NCI-H2196 (cell line): ENCODE measurements around the gene RAMP1.
"Not testable (repeated sequence)": the region's sequence is repeated elsewhere in the genome, so short reads cannot be mapped to it uniquely, and the experiment has no call there.

Source experiments
- DNase-seq: peaks from one replicate; lab custom pipeline; 2025; ENCODE audit not compliant: unreplicated experiment; lab: John Stamatoyannopoulos, UW

Gene RAMP1

DNA sequence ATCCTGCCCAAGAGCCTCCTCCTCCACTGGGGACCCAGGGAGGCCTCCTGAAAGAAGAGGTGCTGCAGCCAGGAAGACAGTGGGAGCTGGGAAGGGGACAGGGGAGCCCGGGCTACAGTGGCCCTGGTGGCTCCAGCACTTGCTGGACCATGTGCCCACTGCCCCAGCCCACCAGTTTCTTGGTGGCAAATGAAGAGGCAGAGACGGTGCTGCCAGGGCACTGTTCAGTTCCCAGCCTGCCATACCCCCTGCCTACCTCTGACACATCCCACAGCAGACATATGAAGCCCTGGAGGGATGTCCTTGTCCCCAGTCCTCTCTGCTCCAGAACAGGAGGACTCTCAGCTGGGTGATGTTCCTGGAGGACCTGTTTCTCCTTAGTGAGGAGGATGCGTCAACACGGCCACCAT, 3.7 kb downstream of the RAMP1 start:
- DNase-seq: no peak

GRCh38 chr2:237863689-237864443, 4.4 kb downstream of the RAMP1 start:
- DNase-seq: no peak

DNA sequence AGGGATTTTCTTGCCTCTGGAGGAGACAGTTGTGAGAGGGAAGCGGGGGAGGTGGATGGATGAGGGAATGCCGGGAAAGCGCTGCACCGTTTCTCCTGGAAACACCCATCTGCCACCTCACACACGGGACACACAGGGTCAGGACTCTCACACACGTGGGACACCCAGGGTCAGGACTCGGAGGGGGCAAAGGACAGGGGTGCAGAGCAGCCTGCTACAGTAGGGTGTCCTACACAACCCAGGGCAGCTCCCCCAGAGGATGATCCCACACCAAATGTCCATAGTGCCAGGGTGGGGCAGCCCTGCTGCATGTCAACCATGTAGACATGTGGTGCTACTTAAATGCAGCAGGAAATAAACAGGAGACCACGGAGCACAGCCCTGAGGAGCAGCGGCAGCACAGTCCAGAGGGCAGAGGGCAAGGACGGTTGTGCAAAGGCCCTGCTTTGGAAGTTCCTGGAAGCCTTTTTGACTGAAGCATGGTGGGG, 5.1 kb downstream of the RAMP1 start:
- DNase-seq: no peak

DNA sequence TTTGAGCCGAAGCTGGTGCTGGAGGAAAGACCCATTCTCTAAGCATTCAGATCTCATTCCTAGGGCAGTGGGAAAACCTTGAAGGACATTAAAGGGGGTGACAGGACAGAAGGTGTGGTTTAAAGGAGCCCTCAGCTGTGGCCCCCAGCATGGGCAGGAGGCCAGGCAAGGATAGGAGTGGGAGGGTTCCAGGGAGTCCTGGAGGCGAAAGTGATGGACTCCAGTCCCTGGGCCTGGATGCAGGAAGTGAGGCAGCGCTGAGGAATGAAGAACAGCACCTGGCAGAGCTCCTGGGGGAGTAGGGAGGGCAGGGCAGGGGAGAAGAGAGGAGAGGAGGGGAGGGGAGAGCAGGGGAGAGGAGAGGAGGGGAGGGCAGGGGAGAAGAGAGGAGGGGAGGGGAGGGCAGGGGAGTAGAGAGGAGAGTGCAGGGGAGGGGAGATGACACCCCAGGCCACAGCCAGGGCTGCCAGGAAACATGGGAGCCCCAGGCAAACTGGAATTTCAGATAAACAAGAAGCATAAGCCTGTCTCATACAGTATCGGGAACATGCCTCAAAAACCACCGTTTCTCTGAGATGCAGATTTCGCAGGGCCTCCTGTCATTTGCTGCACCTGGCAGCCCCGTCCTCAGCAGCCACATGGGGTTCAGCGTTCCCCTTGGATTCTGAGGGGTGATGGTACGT, 5.7 kb downstream of the RAMP1 start:
- no peak for DNase-seq

- DNase-seq: no peak
Observed at GRCh38 chr2:237865623-237866041, 6.2 kb downstream of the RAMP1 start.

DNA sequence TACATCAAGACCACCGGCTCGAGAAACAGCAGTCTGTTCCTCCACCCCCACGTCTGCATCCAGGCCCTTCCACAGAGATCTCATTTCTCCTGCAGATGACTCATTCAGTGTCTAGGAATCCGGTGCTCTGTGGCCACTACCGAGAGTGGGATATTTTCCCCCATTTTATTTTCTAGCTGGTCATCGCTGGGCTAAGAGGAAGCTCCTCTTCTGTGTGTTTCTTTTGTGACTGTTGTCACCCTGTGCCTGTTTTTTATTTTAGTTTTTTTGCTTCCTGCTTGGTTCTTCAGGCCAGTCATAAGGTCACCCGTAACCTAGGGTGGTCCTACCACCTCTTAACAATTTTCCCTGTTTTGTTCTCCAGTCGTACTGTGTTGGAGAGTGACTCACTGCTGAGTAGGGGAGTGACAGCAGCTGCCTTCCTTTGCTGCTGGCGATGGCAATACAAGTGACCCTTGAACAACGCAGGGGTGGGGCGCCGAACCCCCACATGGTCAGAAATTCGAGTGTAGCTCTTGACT, 6.7 kb downstream of the RAMP1 start:
- DNase-seq: no peak

DNA sequence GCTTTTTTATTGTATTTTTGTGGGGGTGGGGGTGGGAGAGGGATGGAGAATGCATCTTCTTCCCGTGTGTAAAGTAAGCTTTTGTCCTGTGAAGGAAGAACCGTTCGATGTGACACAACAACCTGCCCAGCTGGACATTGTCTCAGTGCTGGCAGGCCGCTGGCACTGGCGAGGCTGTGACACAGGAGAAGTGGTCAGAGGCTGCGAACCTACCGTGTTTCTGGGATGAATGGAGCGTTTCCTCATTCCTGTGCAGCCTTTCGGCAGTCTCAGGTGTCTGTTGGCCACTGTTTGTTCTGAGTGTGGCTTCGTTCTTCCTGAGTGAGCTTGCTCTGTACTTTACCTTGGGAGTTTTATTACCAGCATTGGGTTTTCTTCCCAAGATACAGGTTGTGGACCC, 8.0 kb downstream of the RAMP1 start:
- DNase-seq: peak; percentile 23

GRCh38 chr2:237868074-237868473, 8.7 kb downstream of the RAMP1 start:
- DNase-seq: not testable (repeated sequence)

GRCh38 chr2:237868631-237869342, 9.4 kb downstream of the RAMP1 start:
- DNase-seq: no peak

DNA sequence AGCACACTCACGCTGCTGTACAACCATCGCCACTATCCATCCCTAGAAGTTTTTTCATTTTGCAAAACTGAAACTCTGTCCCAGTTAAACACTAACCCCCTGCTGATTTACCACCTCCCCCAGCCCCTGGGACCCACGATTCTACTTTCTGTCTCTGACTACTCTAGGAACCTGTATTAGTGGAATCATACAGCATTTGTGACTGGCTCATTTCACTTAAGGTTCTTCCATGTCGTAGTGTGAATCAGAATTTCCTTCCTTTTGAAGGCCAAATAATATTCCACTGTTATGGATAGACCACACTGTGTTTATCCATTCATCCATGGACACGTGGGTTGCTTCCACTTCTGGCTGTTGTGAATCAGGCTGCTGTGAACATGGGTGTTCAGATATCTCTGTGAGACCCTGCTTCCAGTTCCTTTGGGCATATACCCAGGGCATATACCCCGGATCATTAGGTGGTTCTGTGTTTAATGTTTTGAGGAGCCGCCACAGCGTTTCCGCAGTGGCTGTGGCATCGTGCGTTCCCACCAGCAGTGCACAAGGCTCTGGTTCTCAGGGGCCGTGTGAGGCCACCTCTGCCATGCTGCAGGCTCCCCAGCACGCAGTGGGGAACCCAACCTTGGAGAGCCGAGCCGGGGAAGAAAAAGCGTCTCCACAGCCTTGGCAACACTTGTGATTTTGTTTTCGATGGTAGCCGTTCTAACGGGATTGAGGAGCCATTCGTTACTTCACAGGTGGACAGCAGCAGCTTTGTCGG, 10.1 kb downstream of the RAMP1 start:
- DNase-seq: no peak

DNA sequence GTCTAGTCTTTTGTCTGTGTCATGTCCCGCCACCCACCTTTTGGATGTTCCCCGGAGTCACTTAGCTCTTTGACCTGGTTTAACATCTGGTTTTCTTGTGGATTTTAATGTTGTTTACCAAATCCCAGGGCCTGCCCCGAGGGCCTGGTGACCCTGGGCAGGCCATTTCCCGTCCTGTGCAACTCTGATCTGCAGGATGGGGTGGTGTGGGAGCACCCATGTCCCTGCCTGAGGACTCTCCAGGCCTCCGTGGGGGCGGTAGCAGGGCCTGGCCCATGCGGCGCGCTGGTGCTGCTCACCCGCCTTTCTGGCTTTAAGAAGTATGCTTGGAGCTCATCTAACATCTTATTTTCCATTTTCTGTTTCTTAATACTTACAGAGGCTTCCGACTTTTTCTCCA, 10.7 kb downstream of the RAMP1 start:
- no peak for DNase-seq

DNA sequence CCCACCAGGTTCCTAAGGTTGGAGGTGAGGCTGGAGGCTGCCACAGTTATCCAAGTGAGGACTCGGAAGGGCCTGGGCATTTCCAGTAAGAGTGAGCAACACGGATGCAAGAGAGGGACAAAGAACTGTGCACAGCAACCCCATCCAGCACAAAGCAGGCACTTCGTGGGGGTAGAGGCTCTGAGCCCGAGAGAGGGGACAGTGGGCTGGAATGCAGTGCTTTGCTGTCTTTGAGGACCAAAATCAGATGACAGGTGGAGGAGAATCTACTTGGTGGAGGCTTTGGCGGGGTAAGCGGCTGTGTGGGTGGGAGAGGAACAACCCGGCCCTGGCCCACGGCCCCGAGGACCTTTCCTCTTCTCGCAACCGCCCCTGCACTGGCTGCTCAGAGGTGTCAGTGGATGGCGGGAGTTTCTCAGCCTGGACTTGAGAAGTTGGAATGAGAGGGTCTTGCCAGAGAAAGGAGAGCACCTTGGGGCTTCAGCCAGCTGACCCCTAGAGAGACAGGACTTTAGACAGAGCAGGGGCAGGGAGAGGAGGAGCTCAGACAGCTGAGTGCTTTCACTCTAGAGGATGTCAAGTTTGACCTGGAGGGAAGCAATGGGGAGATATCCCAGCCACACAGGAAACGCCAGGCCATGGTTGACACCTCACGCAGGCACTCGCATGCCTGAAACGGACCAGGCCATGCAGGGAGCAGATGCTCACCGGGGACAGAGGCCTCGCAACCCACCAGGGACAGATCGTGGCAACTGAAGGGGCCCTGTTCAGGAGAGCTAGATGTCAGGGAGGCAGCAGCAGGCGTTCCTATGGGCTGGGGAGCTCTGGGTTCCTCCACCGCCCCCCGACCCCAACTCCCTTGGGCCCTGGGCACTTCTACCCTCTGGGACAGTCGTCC, 11.6 kb downstream of the RAMP1 start:
- DNase-seq: no peak

GRCh38 chr2:237872178-237872887, 12.9 kb downstream of the RAMP1 start:
- DNase-seq: no peak

- no peak for DNase-seq
Observed at GRCh38 chr2:237873421-237873831, 14.0 kb downstream of the RAMP1 start.

GRCh38 chr2:237873897-237874551, 14.6 kb downstream of the RAMP1 start:
- no peak for DNase-seq

DNA sequence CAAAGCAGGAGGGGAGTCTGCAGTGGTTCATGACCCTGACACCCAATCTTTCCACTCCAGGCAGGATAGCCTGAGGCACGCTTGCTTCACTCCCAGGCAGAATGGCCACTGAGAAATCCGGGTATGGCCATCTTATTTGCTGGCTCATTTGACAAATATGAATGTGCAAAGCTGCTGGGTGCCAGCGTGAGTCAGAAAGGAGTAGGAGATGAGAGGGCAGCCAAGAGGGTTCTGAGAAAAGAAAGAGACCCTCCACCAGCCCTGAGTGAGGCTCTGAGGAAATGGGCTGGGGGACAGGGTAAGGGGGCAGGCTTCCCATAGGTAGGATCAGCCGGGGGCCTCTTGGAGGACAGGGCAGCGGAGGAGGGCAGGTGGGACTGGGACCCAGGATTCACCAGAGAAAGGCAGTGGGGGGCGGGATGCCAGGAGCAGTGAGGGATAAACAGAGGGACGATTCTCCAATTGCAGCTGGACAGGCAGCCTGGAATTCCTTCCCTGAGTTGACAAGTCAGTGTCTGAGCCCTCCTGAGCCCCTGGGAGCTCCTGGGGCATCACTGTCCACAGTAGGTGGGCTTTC, 15.2 kb downstream of the RAMP1 start:
- no peak for DNase-seq

- no peak for DNase-seq
Observed at GRCh38 chr2:237875256-237876060, 16.0 kb downstream of the RAMP1 start.
